OCI-LY7 (cell line): ENCODE data around the gene TLNRD1.

Source experiments
- CTCF ChIP-seq: fragments of 200-600 bp; sonication (generic); conservative IDR thresholded peaks from 2 replicates; pipeline ENCODE4 v1.5.1; 2014; ENCODE audit warnings: mild to moderate bottlenecking, antibody characterized with exemption, low read length, moderate library complexity, mixed read lengths
- EZH2phosphoT487 ChIP-seq: fragments of 200-600 bp; sonication (generic); IDR thresholded peaks from 2 replicates; pipeline ENCODE4 v1.6.1; 2018; ENCODE audit warnings: low read depth, borderline replicate concordance, mild to moderate bottlenecking, mixed run types, antibody characterized with exemption, low read length, moderate library complexity, mixed read lengths

- TF ChIP-seq CTCF (no peak), EZH2phosphoT487 (no peak)
Measured at GRCh38 chr15:81012588-81012987, 11.9 kb downstream of the TLNRD1 start.
